C4-2B (cell line): ENCODE measurements around the gene CRTC1.
A peak's percentile ranks its signal among the peaks of the same experiment; 100 is the strongest.

ENCODE experiments used
- H3K27ac ChIP-seq: fragments of 450-650 bp; 2 replicates; pipeline ENCODE4 v1.5.1; 2017
- CTCF ChIP-seq: fragments of 450-650 bp; conservative IDR thresholded peaks from 2 replicates; pipeline ENCODE4 v1.5.1; 2017; ENCODE audit warnings: mild to moderate bottlenecking
- ZFX ChIP-seq: fragments of 450-650 bp; IDR thresholded peaks from 2 replicates; pipeline ENCODE4 v1.6.1; 2017

Gene CRTC1

GRCh38 chr19:18698321-18699167 is 15.1 kb downstream of the CRTC1 start:
- TF ChIP-seq CTCF: no peak
- TF ChIP-seq ZFX: no peak

GRCh38 chr19:18699403-18700054 is 16.0 kb downstream of the CRTC1 start:
- TF ChIP-seq CTCF: no peak
- no peak for TF ChIP-seq ZFX
- H3K27ac ChIP-seq: peak overlapping the region; percentile 59

More at GRCh38 chr19:18698321-18699167, 15.1 kb downstream of the CRTC1 start:
- peak overlapping the region; percentile 59 for H3K27ac ChIP-seq

DNA sequence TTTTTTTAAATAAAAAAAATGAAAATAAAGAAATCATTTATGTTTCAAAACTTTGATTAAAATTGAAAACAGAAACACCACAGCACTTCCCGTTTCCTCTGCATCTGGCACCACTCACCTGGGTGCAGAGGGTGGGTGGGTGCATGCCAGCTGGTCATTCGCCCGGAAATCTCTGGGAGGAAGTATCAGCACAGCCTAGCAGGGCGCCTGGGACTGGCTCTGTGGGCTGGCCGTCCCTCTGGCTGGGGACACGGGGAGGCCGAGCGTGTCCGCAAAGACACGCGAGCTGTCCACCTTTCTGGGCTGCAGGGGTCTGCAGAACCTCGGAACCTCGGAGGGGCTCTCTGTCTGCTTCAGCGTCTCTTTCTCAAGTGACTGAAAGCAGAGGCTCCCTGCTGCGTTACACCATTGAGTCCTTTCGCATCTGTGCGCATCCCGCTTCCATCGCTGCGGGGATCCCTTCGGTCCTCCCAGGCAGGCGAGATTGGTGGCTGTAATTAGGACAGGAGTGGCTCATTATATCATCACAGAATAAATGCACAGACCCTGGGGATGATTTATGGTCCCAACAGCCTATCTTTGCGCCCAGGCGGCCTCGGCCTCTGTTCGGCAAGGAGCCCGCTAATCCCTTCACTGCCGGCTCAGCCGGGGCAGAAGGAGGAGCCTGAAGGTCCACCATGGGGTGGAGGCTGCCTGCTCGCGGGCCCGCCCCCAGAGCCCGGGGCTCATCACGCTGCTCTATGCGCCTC is 17.2 kb downstream of the CRTC1 start:
- TF ChIP-seq ZFX: no peak
- TF ChIP-seq CTCF: no peak
- H3K27ac ChIP-seq: peak overlapping the region; percentile 59

DNA sequence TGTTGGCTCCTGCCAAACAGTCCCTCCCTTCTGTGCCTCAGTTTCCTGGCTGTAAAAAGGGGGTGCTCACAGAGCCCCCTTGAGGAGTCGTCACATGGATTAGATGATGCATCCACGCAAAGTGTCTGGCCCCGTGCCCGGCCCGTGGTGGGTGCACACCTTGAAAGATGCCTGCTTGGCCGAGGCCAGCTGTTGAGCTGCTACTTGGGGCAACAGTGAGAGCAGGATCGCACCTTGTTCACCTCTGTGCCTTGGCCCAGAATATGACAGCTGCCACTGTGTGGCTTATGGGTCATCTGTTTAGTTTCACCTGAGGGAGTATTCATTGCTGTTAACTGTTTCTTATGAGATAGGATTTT is 17.7 kb downstream of the CRTC1 start:
- TF ChIP-seq CTCF (no peak), ZFX (no peak)
- H3K27ac ChIP-seq: peak overlapping the region; percentile 59

GRCh38 chr19:18704054-18704453 is 20.6 kb downstream of the CRTC1 start:
- no peak overlapping the region for H3K27ac ChIP-seq
- TF ChIP-seq CTCF (no peak), ZFX (no peak)

GRCh38 chr19:18704971-18705370 is 21.5 kb downstream of the CRTC1 start:
- no peak for TF ChIP-seq ZFX
- TF ChIP-seq CTCF: no peak
- H3K27ac ChIP-seq: no peak overlapping the region
